Midbrain (tissue), 1 donor: Measurements from ENCODE around the gene CA9.
A peak's percentile ranks its signal among the peaks of the same experiment; 100 is the strongest.

Source experiments
- DNase-seq: peaks from one replicate; lab custom pipeline; 2025; lab: John Stamatoyannopoulos, UW

Gene CA9

DNA sequence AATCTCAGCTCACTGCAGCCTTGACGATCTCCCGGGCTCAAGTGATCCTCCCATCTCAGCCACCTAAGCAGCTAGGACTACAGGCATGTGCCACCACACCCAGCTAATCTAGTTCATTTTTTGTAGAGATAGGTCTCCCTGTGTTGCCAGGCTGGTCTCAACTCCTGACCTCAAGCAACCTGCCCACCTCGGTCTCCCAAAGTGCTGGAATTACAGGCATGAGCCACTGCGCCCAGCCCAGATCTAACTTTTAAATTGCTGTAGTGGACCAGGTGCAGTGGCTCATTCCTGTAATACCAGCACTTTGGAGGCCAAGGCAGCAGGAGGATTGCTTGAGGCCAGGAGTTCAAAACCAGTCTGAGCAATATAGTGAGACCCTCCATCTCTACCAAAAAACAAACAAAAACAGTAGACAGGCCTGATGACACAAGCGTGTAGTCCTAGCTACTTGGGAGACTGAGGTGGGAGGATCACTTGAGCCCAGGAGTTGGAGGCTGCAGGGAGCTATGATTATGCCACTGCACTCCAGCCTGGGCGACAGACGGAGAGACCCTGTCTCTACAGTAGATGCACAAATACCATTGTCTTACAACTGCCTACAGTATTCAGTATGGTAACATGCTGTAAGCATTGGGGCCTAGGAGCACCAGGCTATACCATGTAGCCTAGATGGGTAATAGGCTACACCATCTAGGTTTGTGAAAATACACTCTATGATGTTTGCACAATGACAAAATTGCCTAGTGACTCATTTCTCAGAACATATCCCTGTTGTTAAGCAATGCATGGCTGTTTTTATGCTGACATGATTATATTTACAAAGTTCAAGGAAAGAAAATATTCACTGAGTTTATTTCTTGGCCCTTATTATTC, 21.5 kb upstream of the CA9 start:
- DNase-seq = no peak

DNA sequence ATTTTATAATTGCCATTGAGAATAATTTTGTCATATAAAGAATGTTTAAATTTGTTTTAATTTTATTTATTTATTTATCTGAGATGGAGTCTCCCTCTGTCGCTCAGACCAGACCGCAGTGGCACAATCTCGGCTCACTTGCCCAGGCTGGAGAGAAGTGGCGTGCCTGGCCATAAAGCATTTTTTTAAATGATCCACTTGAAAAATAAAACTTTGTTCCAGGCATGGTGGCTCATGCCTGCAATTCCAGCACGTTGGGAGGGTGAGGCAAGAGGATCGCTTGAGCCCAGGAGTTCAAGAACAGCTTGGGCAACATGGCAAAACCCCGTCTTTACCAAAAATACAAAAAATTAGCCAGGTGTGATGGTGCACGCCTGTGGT, 20.9 kb upstream of the CA9 start:
- no peak for DNase-seq

DNA sequence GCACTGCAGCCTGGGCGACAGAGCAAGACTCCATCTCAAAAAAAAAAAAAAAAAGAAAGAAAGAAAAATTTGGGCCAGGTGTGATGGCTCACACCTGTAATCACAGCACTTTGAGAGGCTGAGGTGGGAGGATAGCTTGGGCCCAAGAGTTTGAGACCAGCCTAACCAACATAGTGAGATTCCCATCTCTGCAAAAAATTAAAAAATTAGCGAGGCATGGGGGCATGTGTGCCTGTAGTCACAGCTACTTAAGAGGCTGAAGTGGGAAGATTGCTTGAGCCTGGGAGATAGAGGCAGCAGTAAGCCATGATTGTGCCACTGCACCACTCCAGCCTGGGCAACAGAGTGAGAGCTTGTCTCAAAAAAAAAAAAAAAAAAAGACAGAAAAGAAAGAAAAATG, 20.1 kb upstream of the CA9 start:
- DNase-seq = no peak

DNA sequence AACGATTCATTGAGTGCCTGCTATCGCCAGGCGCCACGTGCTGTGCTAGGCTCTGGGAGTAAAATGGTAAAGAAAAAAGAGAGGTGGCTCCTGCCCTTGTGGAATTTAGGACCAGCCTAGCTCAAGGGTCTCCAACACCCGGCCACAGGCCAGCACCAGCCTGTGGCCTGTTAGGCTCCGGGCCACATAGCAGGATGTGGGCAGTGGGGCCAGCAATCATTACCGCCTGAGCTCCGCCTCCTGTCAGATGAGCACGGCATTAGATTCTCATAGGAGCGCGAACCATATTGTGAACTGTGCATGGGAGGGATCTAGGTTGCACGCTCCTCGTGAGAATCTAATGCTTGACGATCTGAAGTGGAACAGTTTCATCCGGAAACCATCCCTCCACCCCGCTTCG, 17.4 kb upstream of the CA9 start:
- DNase-seq = no peak

DNA sequence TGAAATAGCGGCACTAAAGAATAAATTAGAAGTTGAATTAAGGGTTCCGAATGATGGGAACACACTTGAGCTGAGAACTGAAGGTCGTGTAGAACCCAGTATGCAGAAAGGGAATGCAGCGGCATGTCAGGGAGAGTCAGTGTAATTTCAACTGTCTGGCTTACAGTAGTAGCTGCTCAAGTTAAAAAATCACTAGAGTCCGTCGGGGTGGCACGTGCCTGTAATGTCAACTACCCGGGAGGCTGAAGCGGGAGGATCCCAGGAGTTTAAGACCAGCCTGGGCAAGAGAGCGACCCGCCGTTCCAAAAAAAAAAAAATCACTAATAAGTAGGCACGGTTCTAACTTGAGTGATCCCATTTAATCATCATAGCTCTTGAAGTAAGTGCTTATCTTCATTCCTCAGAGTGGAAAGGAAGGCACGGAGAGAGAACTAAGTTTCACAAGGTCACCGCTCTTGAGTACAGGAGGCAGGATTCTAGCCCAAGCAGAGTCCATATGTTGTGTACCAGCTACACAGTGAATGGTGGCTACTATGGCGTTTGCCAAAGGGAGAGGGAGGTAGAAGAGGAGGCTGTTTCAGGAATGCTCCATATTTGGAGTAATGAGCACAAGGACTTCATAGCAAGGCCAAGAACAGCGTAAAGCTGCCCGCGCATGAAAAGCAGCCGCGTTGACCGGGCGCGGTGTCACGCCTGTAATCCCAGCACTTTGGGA, 16.7 kb upstream of the CA9 start:
- DNase-seq = peak; percentile 52

DNA sequence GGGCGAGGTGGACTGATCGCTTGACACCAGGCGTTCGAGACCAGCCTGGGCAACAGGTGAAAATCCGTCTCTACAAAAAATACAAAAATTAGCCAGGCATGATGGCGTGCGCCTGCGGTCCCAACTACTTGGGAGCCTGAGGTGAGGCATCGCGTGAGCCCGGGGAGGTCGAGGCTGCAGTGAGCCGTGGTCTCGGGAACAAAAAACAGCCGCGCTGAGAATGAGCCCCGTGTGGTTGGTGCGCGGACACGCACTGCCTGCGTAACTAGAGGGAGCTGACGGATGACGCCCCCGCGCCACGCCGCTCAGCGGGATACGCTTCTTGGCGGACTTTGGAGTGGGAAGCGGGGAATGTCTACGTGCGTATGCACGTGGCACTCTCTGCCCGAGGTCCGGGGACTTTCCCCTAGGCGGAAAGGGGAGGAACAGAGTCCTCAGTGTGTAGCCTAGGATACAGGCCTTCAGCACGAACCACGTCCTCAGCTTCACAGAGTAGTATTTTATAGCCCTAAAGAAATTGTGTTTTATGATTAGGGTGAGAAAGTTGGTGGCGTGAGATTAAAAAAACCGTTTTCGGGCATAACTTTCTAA, 16.1 kb upstream of the CA9 start, which contains the start of gene RMRP:
RMRP (minus strand) TSS at position 474 of the 591 bp plus-strand sequence.
- peak; percentile 95 for DNase-seq

DNA sequence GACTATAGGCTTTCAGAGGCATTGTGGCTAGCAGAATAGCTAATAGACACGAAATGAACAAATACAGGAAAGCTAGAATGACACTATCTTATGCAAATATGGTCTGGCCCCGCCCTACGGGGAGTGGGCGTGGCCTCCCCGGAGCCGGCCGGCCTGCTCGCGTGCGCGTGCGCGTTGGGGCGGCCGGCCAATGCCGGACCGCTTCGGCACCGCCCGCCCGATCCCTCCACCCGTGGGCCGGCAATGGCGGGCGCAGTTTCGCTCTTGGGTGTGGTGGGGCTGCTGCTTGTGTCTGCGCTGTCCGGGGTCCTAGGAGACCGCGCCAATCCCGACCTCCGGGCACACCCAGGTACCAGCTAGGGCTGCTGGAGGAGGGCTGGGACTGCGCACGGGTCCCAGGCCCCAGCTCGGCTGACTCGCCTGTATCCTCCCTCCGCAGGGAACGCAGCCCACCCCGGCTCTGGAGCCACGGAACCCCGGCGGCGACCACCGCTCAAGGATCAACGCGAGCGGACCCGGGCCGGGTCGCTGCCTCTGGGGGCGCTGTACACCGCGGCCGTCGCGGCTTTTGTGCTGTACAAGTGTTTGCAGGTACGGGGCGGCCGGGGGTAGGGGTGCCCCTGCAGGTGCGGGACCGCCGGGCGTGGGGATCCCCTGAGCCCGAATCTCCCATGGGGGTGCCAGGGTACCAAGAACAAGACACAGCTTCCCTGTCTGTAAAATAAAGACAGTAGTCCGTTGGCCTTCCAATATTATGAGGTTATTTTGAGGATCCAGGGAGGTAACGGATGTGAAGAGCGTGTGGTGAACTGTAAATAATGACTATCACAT, 15.4 kb upstream of the CA9 start, which contains the start of gene CCDC107:
CCDC107 (plus strand) TSS at position 156 of the 831 bp plus-strand sequence; CDS start at position 244, 88 bp downstream.
- peak; percentile 95 for DNase-seq

DNA sequence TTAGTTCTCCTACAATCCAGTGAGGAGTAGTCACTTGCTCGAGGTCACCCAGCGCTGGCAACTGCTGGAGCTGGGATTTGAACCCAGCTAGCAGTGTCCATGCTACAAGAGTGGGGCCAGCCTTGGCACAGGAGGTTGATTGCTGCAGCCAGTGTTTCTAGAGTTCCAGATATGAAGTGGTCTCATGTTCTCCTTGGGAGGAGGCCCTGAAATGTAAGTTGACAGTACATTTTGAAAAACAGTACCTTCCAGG, 14.8 kb upstream of the CA9 start:
- no peak for DNase-seq

DNA sequence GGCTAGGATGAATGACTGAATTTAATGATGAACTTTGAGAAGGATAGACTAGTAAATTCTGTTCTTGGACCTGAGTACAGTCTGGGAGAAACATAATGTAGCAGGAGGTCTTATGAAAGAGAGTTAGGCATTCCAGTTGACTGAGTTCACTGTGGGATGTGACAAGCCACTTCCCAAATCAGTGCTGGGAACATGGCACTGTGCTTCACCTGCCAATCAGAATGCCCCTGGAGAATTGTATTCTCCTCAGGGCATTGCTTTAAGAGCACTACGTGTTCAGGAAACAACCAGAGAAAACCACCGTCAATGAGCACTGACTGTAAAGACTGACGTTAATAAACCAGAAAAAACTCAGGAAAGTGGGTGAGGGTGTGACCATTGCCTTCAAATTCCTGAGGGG, 14.4 kb upstream of the CA9 start:
- no peak for DNase-seq

DNA sequence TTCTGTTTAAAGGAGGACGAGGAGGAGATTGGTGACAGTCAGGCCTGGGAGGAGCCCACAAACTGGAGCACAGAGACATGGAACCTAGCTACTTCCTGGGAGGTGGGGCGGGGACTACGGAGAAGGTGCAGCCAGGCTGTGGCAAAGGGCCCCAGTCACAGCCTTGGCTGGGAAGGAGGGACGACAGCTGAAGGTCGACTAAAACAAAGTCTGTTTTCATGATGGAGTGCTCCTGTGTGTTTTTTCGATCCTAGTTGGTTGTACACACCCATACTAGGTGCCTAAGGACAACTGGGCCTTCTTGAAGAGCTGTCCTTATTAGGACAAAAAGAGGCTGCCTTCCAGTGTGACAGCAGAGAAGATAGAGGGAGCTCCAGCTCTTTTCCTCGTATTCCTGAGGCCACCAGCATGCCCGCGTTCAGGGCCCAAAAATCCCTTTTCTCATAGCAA, 12.7 kb upstream of the CA9 start:
- DNase-seq = peak; percentile 7

DNA sequence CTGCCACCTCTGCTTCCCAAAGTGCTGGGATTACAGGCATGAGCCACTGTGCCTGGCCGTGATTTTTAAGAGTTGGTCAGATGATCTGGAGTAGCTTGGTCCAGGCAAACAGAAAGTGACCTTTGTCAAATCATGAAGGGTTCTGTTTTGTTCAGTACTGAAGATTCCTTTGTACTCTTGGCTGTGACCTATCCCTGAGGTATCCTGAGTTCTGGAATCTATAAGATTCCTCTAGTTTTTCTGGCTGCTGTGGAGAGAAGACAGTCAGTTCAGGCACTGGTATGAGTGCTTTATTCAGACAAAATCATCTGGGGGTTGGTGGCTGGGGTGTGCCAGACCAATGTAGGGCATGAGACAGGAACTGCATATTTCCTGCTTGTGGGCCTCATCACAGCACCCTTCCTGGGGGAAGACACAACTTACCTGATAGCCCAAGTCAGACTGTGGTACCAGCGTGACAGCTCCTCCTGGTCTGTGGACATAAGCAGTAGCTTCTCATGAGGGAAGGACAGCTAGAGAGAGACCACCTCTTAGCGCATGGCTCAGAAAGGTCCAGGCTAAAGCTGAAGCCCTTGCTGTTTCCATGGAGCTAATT, 11.9 kb upstream of the CA9 start:
- no peak for DNase-seq

DNA sequence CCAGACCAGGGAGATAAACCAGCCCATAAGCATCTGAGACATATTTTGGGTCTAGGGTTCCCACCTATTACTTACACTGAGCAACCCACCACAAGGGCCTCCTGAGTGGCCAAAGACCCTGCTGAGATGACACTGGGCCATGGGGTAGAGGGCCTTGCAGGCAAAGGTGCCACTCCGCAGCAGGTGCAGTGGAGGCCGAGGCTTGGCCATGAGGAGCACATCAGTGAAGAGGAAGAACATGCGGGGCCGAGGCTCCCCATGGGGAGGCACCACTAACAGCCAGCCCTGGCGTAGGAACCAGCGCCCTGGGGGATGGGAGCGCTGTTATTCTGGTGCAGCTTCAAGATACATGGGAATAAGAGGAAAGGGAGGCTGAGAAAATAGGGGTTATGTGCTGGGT, 11.3 kb upstream of the CA9 start:
- DNase-seq = no peak

DNA sequence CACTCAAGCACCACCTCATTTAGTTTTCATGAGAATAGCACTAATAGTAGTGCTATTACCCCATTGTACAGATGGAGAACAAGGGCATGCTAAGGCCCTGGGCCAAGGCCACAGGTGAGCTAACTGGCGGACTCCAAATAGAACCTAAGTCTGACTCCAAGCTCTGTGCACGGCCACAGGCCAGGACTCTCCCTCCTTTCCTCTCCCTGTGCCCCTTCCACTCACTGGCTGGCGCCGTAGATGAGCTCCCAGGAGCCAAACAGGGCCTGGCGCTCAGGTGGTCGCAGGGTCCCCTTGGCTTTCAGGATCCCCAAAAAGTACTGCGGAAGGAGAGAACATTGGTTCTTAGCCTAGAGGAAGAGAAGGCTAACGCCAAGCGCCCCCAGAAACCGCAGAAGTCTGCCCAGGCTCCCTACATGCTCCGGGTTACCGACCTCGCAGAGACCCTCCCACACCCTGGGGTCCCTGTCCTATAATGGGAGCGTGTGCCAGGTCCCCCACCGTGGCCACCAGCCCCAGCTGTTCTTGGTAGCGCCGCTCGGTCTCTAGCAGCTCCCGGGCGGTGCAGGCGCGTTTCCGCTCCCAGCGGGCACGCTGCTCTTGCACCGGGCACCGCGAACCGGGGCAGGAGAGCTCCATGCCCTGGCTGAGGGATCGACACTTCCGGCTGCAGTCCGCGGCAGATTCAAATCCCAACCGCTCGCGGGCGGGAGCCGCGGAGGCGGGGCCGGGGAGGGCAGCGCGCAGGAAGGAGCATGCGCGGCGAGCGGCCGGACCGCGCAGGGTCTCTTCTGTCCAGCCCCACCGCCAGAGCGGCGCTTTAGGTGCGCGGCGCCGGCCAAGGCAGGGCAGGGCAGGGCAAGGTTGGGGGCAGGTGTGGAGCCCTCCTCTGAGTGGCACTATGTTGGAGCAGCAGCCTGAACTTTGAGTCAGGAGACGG, 8.9 kb upstream of the CA9 start, which contains the start of gene ARHGEF39:
ARHGEF39 (minus strand) TSS at position 665 of the 940 bp plus-strand sequence; CDS start at position 639, 26 bp downstream.
- peak; percentile 62 for DNase-seq

DNA sequence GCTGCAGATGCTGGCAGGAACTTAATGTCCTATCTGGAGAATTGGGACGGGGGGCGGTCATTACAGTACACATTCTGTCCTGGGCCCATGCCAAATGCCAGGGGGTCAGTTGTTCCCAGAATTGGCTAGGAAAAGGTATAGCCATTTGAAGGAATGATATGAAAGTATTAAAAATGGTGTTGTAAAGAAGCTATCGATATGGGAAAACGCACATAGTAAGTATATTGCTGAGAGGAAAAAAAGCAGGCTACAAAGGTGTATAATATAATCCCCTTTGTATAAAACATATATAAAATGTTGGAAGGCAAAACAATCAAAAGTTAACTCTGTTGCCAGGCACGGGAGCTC, 8.3 kb upstream of the CA9 start:
- no peak for DNase-seq

DNA sequence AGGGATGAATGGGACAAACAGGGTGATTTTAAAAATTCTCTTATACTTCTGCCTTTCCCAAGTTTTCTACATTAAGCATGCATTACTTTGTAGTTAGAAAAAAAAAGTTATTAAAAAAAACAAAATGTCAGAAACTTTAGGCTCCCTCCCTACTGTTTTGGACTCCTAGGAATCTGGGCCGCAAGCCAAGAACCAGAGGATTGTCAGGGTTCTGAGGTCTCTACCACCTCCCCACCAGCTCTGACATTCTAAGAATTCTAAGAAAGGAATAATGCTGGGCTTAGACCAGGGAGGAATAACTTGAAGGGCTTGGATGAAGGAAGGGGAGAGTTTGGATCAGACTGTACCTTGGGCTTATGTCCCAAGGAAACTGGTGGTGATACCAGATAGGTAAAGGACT, 7.7 kb upstream of the CA9 start:
- no peak for DNase-seq

DNA sequence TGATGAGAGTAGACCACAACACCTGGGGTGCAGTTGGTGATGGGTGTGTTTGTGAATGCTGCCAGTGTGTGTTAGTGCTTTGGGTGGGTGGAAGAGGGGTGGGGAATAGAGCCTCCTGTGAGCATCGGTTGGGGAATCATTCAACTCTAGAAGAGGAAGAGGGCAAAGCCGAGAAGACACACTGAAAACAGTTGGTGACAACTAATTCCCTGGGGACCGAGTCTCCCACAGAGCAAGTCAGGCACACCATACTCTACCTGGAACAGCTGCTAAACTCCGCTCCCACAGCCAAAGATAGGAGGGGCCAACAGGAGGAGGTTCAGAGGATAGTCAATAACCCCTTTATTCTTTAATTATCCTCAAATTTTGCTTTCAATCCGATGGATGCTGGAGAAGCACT, 7.2 kb upstream of the CA9 start:
- DNase-seq = no peak

DNA sequence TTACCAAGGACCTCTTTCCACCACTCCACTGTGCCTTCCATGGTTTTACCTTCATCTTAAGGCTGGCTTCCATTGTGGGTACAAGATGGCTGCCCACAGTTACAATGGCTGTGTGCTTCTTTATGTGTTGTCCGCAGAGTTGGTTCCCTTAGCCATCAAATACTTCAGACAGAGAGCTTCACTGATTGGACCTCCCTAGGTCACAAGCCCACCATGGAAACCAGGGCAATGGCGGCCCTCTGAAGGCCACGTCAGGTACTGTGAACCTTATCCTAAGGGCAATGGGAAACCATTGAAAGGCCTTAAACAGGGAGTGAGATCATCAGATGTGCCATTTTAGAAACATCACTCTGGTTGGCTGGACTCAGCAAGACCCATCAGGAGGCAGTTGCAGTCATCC, 5.8 kb upstream of the CA9 start:
- no peak for DNase-seq

DNA sequence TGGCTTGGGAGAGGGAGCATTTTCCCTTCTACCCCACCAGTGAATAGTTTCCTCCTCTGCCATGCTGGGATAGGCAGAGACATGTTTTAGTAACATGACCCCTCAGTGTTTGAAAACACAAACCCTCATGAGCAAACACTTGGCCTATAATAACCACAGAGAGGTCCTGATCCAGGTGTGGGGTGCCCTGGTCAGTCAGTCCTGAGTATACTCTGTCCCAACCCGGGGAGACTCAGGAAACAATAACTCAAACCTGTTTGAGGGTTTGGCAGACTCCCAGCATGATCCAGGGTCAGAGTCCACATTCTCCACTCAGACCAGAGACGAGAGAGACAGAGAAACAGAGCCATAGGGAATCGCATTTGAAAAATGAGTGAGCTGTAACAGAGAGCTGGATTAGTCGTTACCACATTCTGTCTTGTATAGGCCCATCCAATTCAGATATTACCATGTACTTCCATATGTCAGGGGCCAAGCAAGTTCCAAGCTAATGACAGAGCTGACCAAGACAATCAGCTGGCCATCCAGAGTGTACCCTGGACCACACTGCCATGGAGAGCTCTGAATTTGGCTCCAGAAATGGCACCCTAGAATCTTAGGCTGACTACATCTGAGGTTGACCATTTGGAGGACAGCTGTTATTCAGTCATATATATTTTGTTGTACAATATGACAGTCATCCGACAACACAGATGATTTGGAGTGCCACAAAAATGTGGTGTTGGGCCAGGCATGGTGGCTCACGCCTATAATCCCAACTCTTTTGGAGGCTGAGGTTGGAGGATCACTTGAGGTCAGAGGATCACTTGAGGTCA, 4.2 kb upstream of the CA9 start:
- no peak for DNase-seq

DNA sequence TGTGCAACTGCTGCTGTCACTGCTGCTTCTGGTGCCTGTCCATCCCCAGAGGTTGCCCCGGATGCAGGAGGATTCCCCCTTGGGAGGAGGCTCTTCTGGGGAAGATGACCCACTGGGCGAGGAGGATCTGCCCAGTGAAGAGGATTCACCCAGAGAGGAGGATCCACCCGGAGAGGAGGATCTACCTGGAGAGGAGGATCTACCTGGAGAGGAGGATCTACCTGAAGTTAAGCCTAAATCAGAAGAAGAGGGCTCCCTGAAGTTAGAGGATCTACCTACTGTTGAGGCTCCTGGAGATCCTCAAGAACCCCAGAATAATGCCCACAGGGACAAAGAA, 265 bp downstream of the CA9 start:
- DNase-seq = no peak

DNA sequence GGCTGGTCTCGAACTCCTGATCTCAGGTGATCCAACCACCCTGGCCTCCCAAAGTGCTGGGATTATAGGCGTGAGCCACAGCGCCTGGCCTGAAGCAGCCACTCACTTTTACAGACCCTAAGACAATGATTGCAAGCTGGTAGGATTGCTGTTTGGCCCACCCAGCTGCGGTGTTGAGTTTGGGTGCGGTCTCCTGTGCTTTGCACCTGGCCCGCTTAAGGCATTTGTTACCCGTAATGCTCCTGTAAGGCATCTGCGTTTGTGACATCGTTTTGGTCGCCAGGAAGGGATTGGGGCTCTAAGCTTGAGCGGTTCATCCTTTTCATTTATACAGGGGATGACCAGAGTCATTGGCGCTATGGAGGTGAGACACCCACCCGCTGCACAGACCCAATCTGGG, 1.5 kb downstream of the CA9 start:
- DNase-seq = no peak
